Karpas-422 (cell line): ENCODE data around the gene DCST2. TPM values are rescaled to one million over a fixed set of nuclear protein-coding genes. Genes with fewer than 3 reads are reported as not detected.
A peak's percentile ranks its signal among the peaks of the same experiment; 100 is the strongest.

ENCODE experiments used
- DNase-seq: peaks from one replicate; pipeline ENCODE4 v3.0.0-alpha.2; 2015
- H2AFZ ChIP-seq: fragments of 200-600 bp; sonication (generic); 2 replicates; pipeline ENCODE4 v1.6.1; 2014; ENCODE audit warnings: antibody characterized with exemption, low read length, mixed read lengths
- H3K27ac ChIP-seq: fragments of 200-600 bp; sonication (generic); 2 replicates; pipeline ENCODE4 v1.5.1; 2014; ENCODE audit warnings: mild to moderate bottlenecking, low read length, moderate library complexity
- H3K27me3 ChIP-seq: fragments of 200-600 bp; sonication (generic); 2 replicates; pipeline ENCODE4 v1.6.1; 2014; ENCODE audit warnings: low read length, mixed read lengths
- H3K36me3 ChIP-seq: fragments of 200-600 bp; sonication (generic); 2 replicates; pipeline ENCODE4 v1.6.1; 2014; ENCODE audit warnings: low read length, mixed read lengths; ENCODE audit not compliant: insufficient read depth
- H3K4me1 ChIP-seq: fragments of 200-600 bp; sonication (generic); 2 replicates; pipeline ENCODE4 v1.6.1; 2014; ENCODE audit warnings: mild to moderate bottlenecking, low read length, mixed read lengths
- H3K4me2 ChIP-seq: fragments of 200-600 bp; sonication (generic); 2 replicates; pipeline ENCODE4 v1.6.1; 2014; ENCODE audit warnings: low read length, low read depth, mild to moderate bottlenecking; ENCODE audit not compliant: poor library complexity, severe bottlenecking
- H3K4me3 ChIP-seq: fragments of 200-600 bp; sonication (generic); 2 replicates; pipeline ENCODE4 v1.5.1; 2014; ENCODE audit warnings: mild to moderate bottlenecking, antibody characterized with exemption, low read length, mixed read lengths
- H3K79me2 ChIP-seq: fragments of 200-600 bp; sonication (generic); 2 replicates; pipeline ENCODE4 v1.6.1; 2014; ENCODE audit warnings: mild to moderate bottlenecking, low read length, mixed read lengths
- H3K9ac ChIP-seq: fragments of 200-600 bp; sonication (generic); 2 replicates; pipeline ENCODE4 v1.6.0; 2014; ENCODE audit warnings: low read length
- H3K9me2 ChIP-seq: fragments of 200-600 bp; sonication (generic), shearing (Covaris generic); replicated peaks from 2 replicates; pipeline ENCODE4 v1.6.0; 2014; ENCODE audit warnings: mild to moderate bottlenecking, low read length, moderate library complexity; ENCODE audit not compliant: insufficient read depth
- H3K9me3 ChIP-seq: fragments of 300-700, 200-600 bp; sonication (generic); 2 replicates; pipeline ENCODE4 v1.6.1; 2014; ENCODE audit warnings: low read length, mixed read lengths
- H4K20me1 ChIP-seq: fragments of 200-600 bp; sonication (generic); 2 replicates; pipeline ENCODE4 v1.6.1; 2014; ENCODE audit warnings: mild to moderate bottlenecking, antibody characterized with exemption, low read length, low read depth; ENCODE audit not compliant: insufficient read depth
- total RNA-seq: library from RNA; depleted of rRNA; stranded (reverse); fragments of >200 nt; shearing (Covaris generic); gene quantifications from 2 replicates; pipeline ENCODE4 v1.2.3, GENCODE V29; 2014; ENCODE audit warnings: low replicate concordance

Gene DCST2
- total RNA-seq, 1 experiment from 2014 or later = 3.5 TPM

DNA sequence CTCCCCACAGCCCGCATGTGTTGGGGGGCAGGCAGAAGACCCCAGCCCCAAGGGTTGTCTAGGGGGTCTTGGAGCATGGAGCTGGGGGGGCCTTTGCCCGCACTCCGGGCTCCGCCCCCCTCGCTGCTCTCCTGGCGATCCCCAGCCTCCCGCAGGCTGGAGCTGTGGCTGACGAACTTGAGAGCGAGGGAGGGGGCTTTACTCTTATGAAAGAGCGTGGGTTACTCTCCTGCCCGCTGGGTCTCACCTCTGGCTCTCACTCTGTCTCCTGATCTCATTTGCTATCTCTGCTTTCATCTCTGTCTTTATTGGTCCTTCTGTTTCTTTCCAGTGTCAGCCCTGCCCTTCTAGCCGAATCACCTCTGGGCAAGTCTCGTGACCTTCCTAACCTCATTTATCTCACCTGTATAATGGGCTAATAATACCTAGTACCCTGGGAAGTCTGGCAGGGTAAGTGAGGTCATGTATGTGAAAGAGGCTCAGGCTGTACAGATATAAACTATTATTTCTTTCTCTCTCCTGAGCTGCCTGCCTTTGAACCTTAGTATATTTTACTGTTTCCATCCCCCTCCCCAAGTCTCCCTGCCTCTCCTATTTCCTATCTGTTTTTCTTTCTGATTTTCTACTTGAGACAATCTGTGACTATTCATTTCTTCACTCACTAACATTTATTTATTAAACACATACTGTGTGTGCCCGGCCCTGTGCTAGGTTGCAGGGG, 30.7 kb upstream of the DCST2 start:
- no peaks in the 10 kb centered on the region for H3K9me2 ChIP-seq
- H3K4me1 ChIP-seq = peaks cover 37% of the 10 kb centered on the region
- H3K27me3 ChIP-seq = no peaks in the 10 kb centered on the region
- peak overlapping the region; percentile 85 for H3K4me3 ChIP-seq
- peak overlapping the region; percentile 40; the same call in 1 of the 2 replicates for H3K27ac ChIP-seq
- H4K20me1 ChIP-seq = 0 out of 2 replicates have a peak, but pooled peaks cover 4% of the 10 kb centered on the region
- peak overlapping the region; percentile 95 for H3K4me2 ChIP-seq
- no peaks in the 10 kb centered on the region for H3K9me3 ChIP-seq
- H3K9ac ChIP-seq = peak overlapping the region; percentile 82
- H3K79me2 ChIP-seq = peaks cover 11% of the 10 kb centered on the region
- no peaks in the 10 kb centered on the region for H3K36me3 ChIP-seq
- peak; percentile 68 for DNase-seq
- no peak overlapping the region for H2AFZ ChIP-seq

DNA sequence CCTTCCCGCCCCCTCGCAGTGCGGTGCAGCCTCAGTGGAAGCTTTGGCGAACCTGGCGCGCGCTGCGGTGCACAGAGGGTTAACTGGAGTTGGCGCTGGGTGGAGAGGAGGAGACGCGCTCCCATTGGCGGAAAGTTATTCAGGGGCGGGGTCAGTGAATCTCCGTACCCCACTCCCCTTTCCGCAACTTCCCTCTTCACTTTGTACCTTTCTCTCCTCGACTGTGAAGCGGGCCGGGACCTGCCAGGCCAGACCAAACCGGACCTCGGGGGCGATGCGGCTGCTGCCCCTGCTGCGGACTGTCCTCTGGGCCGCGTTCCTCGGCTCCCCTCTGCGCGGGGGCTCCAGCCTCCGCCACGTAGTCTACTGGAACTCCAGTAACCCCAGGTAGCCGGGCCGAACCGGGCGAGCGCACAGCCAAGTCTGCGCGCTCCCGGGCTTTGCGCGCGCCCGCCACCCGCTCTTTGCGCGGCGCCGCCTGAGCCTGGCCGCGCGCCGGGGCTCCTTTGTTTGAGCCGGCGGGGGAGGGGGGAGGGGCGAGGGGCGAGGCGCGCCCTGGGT, 30.0 kb upstream of the DCST2 start, which contains the start of gene EFNA4:
EFNA4 (plus strand) TSS at position 191 of the 561 bp plus-strand sequence; CDS start at position 275, 84 bp downstream.
- Histone ChIP-seq H3K79me2 (peaks cover 11% of the 10 kb centered on the region), H3K4me2 (peak within 1 kb of the TSS; percentile 95), H2AFZ (peak within 1 kb of the TSS; percentile 53; the same call in 1 of the 2 replicates), H3K27ac (peak within 1 kb of the TSS; percentile 40), H3K36me3 (no peaks in the 10 kb centered on the region; the same call in 1 of the 2 replicates), H4K20me1 (0 out of 2 replicates have a peak, but pooled peaks cover 4% of the 10 kb centered on the region), H3K9me3 (no peaks in the 10 kb centered on the region), H3K9ac (peak within 1 kb of the TSS; percentile 82), H3K9me2 (no peaks in the 10 kb centered on the region), H3K4me3 (peak within 1 kb of the TSS; percentile 85), H3K27me3 (no peaks in the 10 kb centered on the region), H3K4me1 (peaks cover 32% of the 10 kb centered on the region)
- DNase-seq = peak; percentile 97

DNA sequence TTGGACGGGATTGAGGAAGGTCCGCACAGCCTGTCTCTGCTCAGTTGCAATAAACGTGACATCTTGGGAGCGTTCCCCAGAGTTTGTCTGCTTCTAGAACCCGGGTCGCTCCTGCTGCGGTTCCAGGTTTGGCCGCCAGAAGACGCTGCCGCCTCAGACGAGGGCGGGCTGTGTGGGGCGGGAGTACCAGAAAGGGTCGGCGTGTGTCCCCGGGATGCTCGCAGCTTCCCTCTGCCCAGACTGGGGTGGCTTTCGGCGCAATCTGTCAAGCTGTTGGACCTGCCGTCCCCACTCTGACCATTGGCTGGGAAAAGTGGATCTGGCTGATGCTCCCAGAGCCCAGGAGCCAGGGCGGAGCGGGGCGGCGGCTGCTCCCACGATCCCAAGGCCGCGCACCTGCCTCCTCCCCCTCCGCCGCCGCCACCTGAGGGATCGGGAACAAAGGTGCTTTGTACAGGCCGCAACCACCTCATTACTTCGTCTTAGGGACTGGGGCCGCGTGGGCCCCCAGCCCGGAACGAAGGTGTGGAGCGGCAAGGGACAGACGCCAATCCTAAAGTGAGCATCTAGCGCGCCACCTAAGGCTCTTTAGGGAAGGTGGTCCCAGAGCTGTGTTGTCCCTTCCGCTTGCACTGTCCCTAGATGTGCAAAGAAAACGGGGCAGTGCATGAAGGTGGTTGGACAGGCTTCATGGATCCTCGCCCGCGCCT, 29.3 kb upstream of the DCST2 start:
- Histone ChIP-seq H3K9me2 (no peaks in the 10 kb centered on the region), H4K20me1 (0 out of 2 replicates have a peak, but pooled peaks cover 4% of the 10 kb centered on the region), H3K9me3 (no peaks in the 10 kb centered on the region), H3K27ac (no peak overlapping the region), H3K79me2 (peaks cover 11% of the 10 kb centered on the region), H2AFZ (peak overlapping the region; percentile 12; the same call in 1 of the 2 replicates), H3K4me3 (peak overlapping the region; percentile 85), H3K36me3 (no peaks in the 10 kb centered on the region; the same call in 1 of the 2 replicates), H3K27me3 (no peaks in the 10 kb centered on the region), H3K4me1 (peaks cover 32% of the 10 kb centered on the region), H3K4me2 (peak overlapping the region; percentile 95), H3K9ac (peak overlapping the region; percentile 67)
- peak; percentile 90 for DNase-seq

DNA sequence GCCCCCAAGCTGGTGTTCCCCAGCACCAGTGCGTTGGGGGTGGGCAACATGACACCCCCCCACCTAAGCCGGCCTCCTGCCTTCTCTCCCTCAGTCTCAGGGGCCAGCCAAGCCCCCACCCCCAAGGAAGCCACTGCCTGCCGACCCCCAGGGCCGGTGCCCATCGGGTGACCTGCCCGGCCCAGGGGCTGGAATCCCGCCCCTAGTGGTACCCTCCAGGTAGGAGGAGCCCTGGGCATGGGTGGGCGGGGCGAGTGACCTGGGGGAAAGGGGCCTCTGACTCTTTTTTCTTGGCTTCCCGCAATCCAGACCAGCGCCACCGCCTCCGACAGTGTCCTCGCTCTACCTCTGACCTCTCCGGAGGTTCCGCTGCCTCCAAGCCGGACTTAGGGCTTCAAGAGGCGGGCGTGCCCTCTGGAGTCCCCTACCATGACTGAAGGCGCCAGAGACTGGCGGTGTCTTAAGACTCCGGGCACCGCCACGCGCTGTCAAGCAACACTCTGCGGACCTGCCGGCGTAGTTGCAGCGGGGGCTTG, 28.6 kb upstream of the DCST2 start:
- no peak overlapping the region for H2AFZ ChIP-seq
- peaks cover 11% of the 10 kb centered on the region for H3K79me2 ChIP-seq
- H3K9me3 ChIP-seq = no peaks in the 10 kb centered on the region
- no peaks in the 10 kb centered on the region for H3K9me2 ChIP-seq
- peak overlapping the region; percentile 85 for H3K4me3 ChIP-seq
- H3K4me2 ChIP-seq = peak overlapping the region; percentile 95
- H3K4me1 ChIP-seq = peaks cover 32% of the 10 kb centered on the region
- peak; percentile 65 for DNase-seq
- peak overlapping the region; percentile 67 for H3K9ac ChIP-seq
- H3K27ac ChIP-seq = peak overlapping the region; percentile 67
- H3K27me3 ChIP-seq = no peaks in the 10 kb centered on the region
- H3K36me3 ChIP-seq = no peaks in the 10 kb centered on the region; the same call in 1 of the 2 replicates
- 0 out of 2 replicates have a peak, but pooled peaks cover 4% of the 10 kb centered on the region for H4K20me1 ChIP-seq

DNA sequence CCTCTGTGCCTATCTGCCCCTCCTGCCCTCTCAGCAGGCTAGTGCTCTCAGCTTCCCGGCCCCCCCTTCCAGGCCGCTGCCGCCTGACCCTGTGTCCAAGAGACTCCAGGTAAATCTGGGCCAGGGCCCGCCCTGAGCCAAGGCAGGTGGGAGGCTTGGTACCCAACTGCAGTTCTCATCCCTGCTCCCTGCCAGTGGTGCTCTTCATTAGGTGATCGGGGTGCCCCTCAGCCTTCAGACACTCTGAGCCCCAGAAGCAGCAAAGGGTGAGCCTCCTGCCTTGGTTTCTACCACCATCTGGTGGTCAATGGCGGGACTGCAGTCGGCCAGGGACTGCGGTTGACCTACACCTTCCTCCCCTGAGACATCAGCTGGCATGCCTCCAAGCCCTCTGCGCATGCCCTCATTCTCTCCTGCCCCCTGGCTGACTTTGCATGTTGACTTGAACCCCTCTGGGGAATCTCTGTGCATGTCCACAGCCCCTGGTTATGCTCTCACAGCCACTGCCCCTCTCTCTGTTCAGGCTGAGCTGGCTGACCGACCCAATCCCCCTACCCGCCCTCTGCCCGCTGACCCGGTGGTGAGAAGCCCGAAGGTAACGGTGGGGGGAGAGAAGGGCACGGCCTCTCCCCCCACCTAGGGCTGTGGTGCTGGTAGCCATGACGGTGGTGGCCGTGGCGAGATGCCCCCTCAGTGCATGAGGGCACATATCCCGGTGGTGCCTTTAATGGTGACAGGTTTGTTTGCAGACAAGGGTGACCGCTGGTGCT, 28.0 kb upstream of the DCST2 start:
- DNase-seq = peak; percentile 99
- no peaks in the 10 kb centered on the region for H3K9me3 ChIP-seq
- H3K9ac ChIP-seq = peak overlapping the region; percentile 67
- peak overlapping the region; percentile 95 for H3K4me2 ChIP-seq
- peaks cover 32% of the 10 kb centered on the region for H3K4me1 ChIP-seq
- H3K9me2 ChIP-seq = no peaks in the 10 kb centered on the region
- no peaks in the 10 kb centered on the region; the same call in 1 of the 2 replicates for H3K36me3 ChIP-seq
- peak overlapping the region; percentile 67 for H3K27ac ChIP-seq
- no peak overlapping the region for H2AFZ ChIP-seq
- peaks cover 11% of the 10 kb centered on the region for H3K79me2 ChIP-seq
- 0 out of 2 replicates have a peak, but pooled peaks cover 4% of the 10 kb centered on the region for H4K20me1 ChIP-seq
- peak overlapping the region; percentile 70 for H3K4me3 ChIP-seq
- H3K27me3 ChIP-seq = no peaks in the 10 kb centered on the region

DNA sequence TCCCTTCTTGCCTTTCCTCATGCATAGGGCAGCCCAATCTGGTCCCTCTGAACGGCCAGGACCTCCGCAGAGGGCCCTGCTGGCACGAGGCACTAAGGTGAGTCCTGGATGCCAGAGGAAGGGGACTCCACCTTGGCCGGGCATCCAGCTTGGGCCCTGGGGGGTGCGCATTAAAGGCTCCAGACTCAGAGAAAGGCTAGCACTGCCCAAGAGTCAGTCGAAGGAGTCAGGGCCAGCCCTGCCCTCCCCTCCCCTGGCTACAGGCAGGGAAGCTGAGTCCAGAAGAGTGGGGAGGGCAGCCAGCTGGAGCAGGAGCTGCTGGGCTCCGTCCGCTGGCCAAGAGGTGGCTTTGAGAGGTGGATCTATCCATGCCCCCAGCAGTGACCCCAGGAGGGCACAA, 27.2 kb upstream of the DCST2 start:
- H3K4me2 ChIP-seq = no peak overlapping the region
- H3K36me3 ChIP-seq = no peaks in the 10 kb centered on the region; the same call in 1 of the 2 replicates
- no peak overlapping the region for H3K9ac ChIP-seq
- H2AFZ ChIP-seq = no peak overlapping the region
- no peaks in the 10 kb centered on the region for H3K9me3 ChIP-seq
- peaks cover 11% of the 10 kb centered on the region for H3K79me2 ChIP-seq
- H3K27me3 ChIP-seq = no peaks in the 10 kb centered on the region
- H3K27ac ChIP-seq = no peak overlapping the region
- no peak for DNase-seq
- H3K4me1 ChIP-seq = peaks cover 32% of the 10 kb centered on the region
- no peaks in the 10 kb centered on the region for H3K9me2 ChIP-seq
- no peak overlapping the region for H3K4me3 ChIP-seq
- H4K20me1 ChIP-seq = 0 out of 2 replicates have a peak, but pooled peaks cover 4% of the 10 kb centered on the region

DNA sequence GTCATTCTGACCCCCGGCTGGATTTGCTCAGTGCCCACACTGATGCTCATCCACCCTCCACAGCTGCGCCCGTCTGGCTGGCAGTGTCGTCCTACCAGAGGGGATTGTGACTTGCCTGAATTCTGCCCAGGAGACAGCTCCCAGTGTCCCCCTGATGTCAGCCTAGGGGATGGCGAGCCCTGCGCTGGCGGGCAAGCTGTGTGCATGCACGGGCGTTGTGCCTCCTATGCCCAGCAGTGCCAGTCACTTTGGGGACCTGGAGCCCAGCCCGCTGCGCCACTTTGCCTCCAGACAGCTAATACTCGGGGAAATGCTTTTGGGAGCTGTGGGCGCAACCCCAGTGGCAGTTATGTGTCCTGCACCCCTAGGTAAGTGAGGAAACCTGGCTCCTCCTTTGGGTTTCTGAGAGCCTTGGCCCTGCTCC, 24.2 kb upstream of the DCST2 start:
- Histone ChIP-seq H2AFZ (no peak overlapping the region), H3K4me1 (peaks cover 24% of the 10 kb centered on the region), H3K27ac (no peak overlapping the region), H4K20me1 (0 out of 2 replicates have a peak, but pooled peaks cover 4% of the 10 kb centered on the region), H3K36me3 (peaks cover 3% of the 10 kb centered on the region; the same call in 1 of the 2 replicates), H3K9ac (no peak overlapping the region), H3K4me2 (no peak overlapping the region), H3K9me3 (no peaks in the 10 kb centered on the region), H3K79me2 (peaks cover 8% of the 10 kb centered on the region), H3K9me2 (no peaks in the 10 kb centered on the region), H3K27me3 (no peaks in the 10 kb centered on the region), H3K4me3 (no peak overlapping the region)
- DNase-seq = no peak
